GM19438 (cell line): ENCODE data around the gene EEF1AKMT3.
"Not testable (repeated sequence)": the region's sequence is repeated elsewhere in the genome, so short reads cannot be mapped to it uniquely, and the experiment has no call there.

Source experiments
- ATAC-seq: cut with Tn5 transposase; IDR thresholded peaks from one replicate; pipeline ENCODE4 v1.9.1; 2021; ENCODE audit warnings: low read depth; ENCODE audit not compliant: unreplicated experiment

EEF1AKMT3 gene

DNA sequence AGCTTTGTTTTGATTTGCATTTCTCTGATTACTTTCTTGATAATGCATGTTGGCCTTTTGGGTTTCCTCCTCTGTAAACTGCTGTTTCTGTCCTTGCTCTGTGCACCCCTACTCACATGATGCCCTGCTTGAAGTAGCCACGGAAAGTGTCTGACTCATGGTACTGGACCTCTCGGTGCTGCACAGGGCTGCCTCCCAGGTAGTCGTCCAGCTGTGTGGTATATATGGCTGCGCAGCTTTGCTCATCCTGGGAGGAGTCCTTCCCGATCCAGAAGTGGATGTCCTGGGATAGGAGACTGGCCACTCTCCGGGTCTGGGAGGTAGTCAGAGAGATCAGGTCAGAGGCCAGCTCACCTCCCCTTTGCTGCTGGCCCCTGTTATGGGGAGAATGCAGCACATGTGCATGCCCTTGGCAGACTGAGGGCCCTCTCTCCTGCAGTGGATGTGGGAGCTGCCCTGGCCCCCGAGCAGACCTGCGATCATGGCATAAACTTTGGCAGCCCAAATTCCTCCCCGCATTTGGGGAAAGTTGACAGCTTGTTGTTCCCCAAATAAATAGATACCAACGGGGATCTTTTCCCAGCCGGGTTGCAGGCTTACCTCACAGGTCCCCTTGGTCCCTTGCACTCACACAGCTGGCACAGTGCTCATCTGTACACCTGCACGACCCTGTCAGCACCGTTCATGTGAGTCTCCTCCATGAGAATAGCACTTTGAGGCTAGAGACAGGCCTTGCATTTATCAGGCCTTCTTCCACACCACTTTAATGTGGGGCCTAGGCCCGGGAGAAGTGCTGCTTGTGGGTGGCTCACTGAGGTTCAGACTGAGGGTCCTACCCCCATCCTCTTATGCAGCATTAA, 40.9 kb downstream of the EEF1AKMT3 start:
- ATAC-seq = no peak

DNA sequence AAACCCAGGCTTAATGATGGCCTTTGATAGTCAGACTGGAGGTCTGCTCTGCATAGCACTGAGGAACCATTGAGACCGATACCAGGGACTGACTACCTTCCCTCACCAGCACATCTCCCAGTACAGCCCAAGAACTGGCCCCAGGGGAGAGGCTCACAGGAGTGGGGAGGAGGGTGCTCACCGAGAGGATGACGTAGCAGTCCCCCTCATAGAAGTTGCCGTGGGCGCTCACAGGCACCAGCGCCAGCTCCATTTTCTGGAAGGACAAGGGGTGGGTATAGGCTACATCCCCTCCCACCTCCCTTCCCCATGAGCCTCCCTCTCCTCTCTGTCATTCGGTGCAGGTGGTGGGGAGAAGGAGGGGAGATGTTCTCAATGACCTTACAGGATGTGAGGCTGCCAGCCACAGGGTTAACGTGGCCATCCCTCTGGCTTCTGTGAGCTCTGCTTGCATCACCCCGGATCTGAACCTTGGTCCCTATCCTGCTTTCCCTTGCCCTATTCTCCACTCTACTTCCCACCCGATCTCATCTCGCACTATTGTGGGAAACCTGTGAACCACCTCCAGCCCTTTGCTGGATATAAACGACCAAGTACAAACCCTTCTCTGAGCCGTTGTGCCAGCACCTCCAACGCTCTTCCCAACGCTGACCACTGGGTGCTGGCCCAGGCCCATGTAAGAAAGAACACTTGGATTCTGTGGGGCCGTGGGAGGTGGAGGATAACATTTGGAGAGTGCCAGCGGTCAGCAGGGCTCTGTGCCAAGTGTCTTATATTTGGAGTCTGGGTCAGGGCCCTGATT, 41.8 kb downstream of the EEF1AKMT3 start:
- ATAC-seq = no peak

DNA sequence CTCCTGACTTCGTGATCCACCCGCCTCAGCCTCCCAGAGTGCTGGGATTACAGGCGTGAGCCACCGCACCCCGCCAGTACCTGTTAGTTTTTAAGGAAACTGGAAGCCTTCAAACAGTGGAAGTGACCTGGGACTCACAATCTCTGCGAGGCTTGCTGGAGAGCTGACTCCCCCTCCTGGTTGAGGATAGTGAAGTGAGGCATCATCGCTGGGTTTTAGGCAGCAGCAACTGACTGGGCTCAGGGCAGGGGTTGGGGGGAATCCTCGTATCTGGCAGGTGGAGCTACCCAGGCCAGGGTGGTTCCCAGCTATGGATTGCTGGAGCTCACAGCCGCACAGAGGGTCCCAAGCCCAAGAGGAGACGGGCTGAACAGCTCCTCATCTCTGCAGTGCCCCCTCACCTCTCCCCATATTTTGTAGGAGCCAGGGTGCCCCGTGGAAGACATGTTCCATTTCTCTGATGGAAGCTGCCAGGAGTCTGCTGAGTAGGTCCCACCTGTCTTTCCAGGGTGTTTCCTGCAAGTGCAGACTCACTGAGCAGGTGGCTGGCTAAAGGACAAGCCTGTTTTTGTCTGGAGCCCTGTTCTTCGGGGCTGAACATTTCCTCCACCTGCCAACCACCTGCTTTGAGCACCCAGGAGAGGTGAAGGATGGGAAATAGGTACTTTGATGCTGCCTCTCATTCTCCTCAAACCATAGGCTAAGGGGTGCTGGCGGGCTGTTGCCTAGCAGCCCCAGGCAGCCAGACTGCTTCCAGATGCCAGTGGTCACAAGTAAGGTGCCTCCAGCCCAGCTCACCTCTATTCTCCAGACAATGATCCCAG, 43.0 kb downstream of the EEF1AKMT3 start:
- no peak for ATAC-seq

DNA sequence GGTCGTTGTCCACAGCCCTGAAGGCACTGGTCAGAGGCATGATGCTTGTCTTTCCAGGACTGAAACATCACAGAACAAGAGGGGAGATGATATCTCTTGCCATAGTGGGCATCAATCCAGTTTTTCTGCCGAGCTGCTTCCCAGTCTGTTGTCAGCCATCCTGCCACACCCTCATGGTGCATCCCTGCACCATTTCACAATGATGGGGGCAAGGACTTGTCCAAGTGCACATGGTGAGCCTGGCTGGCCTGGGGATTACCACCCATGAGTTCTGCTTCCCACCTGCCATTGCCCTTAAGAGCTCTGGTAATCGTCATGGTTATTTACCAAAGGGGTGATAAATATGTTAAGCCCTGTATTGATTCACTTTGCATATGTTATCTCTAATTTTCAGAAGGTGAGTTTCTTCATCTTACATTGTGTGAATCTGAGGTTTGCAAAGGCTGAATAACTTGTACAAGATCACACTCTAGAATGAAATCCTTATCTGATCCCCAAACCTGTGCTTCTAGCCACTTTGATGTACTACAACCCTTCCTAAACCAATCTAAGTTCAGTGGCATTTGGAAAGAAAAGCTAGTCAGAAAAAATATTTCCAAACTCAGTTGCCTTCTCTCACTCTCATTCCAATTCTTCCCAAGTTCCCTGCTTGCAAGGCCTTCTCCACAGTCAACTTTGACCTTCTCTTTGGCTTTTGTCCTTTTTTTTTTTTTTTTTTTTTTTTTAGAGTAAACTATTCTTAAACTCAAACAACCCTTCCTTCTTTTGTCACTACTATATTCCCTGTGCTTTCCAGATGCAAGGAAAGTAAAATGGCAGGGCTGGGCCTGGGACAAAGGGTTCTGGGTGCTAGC, 43.8 kb downstream of the EEF1AKMT3 start:
- ATAC-seq = no peak

DNA sequence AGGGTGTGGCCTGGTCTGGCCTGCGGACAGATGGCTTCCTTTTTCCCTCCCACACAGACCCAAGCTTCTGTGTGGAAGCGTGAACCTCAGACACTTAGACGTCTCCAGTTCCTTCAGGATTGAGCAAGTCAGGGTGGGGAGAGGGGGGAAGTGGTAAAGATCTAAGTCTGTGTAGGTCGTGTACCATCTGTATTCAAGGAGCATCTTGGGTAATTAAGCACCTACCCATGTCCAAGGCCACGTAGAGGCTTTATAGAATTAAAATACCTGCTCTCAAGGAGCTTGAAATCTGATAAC, 44.4 kb downstream of the EEF1AKMT3 start:
- ATAC-seq = no peak

DNA sequence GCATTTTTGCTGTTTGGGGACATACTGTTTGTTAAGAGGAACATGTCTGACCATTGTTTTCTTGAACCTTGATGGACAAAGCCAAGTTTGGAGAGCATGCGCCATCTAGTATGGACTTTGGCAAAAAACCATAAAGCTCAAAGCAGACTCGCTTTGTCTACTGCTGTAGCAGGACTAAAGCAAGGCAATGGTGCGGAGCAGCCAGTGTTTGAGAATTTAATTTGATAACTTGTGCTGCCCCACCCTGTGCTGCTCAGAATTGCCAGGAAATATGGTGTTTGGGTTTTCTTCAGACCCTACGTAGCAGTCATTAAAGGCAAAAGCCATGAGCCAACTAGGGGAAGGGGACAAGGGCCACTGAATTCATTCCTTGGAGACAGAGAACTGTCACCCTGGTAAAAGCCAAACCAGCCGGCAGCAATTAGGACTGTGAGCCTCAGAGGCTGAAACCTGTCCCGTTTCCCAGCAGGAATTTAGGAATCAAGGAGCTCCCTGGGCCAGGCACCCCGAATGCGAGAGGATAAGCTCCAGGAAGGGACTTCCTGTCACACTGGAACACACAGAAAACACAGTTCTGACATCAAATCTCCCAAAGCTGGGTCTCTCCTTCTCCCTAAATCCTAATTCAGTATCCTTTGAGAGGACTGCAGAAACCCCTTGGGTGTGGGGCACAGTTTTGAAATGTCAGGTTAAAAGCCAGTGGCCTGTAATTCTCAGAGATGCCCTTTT, 45.0 kb downstream of the EEF1AKMT3 start:
- ATAC-seq = no peak

DNA sequence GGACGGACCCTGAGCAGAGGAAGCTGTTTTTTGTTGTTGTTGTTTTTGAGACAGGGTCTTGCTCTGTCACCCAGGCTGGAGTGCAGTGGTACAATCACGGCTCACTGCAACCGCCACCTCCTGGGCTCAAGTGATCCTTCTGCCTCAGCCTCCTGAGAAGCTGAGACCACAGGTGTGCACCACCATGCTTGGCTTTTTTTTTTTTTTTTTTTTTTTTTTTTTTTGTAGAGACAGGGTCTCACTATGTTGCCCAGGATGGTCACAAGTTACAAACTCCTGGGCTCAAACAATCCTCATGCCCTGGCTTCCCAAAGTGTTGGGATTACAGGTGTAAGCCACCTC, 45.5 kb downstream of the EEF1AKMT3 start:
- ATAC-seq = not testable (repeated sequence)

DNA sequence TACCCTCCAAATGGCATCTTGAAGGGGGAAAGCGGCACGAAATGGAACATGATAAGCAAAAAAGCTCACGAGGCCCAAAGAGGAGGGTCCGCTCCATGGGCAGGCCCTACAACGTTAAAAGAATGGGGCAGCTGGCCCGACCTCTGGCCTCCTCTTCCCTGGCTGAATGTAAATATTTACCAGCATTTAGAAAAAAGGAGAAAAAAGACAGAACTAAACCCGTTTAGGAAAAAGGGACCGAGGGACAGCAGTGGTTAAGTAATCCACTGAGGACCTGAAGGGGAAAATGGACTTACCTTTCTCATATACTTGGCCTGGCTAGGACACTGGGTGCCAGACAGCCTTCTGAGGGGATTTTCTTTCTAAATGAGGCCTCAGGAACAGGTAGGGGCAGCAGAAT, 47.7 kb downstream of the EEF1AKMT3 start:
- not testable (repeated sequence) for ATAC-seq

DNA sequence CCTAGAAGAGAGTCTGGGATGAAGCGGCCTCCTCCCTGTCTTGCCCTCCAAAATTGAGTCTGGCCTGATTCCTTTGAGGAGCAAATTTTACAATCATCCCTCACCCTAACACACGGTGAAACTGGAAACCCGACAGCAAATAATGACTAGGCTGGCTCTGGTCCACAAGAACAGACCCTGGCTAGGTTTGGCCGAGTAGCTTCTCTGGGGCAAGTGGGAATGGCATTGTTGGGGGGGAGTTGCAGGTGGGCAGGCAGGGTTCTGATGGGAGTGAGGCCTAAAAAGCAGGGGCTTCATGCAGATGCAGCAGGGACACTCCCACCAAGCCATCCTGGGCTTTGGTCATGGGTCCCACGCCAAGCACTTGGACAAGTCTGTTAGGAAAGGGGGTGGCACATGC, 48.6 kb downstream of the EEF1AKMT3 start:
- ATAC-seq = not testable (repeated sequence)

DNA sequence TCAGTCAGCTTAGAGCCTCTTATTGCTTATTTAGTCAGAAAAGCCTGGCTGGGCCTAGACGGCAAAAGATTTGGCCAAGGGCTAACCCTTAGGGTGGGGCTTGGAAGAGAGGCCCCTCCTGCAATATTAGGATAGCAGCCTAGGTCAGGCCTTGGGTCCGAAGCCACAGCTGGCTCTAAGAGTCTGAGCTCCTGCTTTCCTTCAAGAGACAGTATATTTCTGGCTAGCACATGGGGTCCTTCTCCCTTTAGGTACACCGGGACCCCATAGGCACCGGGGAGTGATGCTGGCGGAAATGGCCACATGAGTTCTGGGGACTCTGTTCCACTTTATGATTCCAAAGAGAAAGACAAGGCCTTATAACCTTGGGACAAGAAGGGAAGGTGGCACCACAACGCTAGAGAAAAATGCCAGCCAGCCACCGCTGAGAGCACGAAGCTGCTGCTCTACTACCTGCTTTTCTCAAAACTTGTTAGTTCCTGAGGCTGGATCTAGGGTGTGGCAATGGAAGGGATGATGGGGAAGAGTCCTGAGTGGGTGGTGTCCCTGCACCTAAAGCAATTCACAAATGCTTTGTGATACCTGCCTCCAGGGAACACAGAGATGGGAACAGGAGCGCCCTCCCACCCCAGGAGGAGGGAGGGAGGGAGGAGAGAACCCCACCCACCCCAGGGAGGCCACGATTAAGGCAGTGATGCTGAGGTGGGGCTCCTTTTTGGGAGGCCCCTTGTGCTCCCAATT, 49.2 kb downstream of the EEF1AKMT3 start:
- no peak for ATAC-seq

DNA sequence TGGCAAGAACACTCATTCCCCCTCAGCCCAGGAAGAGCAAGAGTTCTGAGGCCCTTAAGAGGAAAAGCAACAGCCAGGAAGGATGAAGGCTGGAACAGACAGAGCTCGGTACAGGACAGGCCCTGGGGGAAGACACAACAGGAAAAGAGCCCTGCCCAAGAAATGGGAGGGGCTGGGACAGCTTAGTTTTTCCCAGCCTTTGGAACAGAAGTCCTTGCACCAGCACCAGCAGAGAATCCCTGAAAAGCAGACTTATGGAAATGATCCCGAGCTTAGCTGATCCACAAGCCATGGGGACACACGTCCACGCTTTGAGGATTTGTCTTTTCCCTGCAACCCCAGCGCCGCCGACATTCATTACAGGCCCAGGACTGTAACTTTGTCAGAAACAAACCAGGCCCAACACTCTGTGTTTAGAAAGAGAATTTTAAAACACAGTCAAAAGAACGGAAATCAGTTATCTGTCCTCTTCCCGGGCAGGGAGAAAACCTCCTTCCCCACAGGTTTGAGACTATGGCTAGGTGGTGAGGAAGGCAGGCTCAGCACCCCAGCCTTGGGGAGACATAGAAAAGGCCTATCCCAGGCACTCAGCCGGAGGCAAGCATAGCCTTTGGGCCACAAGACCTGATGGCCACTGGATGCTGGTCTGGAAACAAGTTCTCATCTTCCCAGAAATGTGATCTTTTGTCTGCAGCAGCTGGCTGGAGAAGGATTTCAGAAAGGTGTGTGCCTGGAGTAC, 50.1 kb downstream of the EEF1AKMT3 start:
- ATAC-seq = no peak

DNA sequence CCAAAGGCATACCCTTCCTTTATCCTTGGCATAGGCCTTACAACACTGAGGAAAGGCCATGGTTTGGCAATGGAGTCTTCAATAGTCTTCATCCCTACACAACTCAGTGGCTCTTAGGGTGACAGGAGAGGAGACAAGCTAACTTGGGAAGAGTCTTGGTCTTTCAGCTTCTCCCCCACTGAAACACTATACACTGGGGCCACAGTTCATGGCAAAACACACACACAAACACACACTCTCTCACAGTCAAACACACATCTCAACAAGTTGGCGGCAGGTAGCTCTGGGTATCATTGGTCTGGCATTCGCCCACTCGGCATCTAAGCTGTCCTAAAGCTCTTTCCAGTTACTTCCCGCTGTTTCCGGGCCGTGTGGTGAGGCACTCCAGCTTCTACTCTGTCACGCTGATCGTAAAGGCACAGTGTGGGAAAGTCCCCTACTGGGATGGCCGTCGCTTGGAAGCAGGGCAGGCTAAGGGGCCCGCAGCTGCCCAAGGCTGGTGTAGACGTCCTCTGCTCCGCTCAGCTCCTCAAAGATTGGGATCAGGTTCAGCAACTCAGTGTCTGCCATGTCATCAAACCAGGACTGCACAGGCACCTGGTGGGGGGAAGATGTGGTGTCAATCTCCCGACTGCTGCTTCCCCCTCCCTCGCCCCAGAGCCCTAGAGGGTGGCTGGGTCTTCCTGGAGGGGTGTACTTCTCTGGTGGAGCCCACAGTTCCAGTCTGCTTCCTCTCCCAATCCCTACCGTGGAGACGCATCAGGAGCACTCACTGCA, 50.9 kb downstream of the EEF1AKMT3 start:
- no peak for ATAC-seq

DNA sequence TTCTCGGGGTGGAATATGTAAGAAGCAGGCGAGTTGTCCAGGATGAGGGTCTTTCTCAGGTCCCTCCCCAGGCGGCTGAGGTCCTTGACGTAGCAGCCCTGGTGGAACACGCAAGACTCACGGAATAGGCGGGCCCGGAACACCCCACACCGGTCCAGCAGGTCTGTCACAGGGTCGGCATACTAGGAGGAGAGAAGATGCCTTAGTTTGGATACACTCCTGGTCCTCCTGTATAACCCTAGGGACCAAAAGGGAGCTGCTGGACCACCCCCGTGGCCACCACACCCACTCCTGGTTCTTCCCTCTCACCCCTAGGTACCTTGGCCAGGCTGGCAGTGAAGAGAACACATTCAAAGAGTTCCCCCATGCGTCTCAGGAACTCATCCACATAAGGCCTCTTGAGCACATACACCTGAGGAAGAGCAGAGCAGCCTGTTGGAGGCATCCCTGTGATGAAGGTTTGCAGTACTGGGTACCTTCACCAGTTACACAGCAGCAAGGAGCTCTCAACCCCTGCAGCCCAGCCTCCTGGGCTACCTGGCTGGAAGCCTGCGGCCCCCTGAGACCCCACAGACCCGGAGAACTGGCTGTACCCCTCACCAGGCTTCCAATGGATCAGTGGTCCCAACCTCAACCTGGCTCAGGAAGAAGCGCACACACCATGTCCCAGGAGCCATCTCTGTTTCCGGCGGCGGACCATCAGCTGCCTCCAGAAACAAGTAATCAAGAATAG, 51.7 kb downstream of the EEF1AKMT3 start:
- ATAC-seq = no peak

DNA sequence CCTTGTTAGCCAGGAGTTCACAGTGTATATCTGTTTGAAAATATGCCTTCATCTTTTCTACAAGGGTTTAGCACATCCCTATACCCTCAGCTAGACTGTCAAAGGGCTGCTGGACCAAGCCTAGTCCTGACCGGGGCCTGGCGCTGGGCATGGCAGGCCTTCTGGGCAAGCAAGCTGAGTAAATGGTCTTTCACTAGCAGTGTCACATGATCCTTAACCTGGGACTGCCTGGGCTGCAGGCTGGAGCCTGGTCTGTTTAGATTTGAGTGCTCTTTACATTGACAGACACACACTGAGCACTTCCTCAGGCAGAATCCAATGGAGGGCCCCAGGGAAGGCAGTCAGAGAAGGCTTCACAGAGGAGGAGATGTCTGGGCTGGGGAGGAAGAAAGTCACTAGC, 53.0 kb downstream of the EEF1AKMT3 start:
- no peak for ATAC-seq

DNA sequence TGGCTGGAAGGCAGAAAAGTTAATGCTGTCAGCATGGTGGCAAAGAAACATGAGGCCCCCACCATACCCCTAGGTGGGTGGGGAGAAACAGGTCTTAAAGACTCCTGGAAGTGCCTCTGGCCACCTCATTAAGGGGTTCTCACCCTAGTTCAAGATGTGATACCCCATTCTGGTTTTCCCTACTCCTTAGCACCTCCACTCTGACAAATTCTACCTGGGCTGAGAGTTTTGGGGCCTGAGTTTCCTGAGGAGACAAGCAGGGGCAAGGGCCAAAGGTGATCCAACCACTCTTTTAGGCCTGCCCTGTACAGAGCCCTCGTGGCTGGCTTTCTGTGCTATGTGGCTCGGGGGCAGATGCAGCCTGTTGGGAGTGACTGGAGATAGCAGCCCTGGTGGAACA, 54.0 kb downstream of the EEF1AKMT3 start:
- ATAC-seq = no peak

DNA sequence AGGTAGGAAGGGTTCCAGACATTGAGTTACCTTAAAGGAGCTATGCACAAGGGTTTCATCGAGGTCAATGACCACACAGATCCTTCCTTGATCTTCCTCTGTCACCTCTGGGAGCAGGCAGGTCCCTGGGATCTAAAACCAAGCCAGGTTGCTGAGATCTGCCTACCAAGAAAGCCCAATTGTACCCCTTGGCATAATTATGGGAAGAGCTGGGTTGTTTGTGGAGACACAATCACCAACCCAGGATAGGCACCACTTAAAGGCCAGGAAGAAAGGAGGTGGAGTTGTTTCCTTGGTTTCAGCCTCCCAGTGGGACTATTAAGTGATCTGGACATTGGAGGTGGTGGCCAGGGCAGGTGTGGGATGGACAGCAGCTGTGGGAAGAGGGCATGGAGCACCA, 54.6 kb downstream of the EEF1AKMT3 start:
- ATAC-seq = no peak
